Measurements from ENCODE around the gene AIFM2.
A peak's percentile ranks its signal among the peaks of the same experiment; 100 is the strongest.
"Not testable (repeated sequence)": the region's sequence is repeated elsewhere in the genome, so short reads cannot be mapped to it uniquely, and the experiment has no call there.

AIFM2 gene

GRCh38 chr10:70121281-70121949, 11.2 kb downstream of the AIFM2 start:
- DNase-seq (ENCODE audit: low spot score): no peak

- DNase-seq (ENCODE audit: low spot score): no peak
Observed at GRCh38 chr10:70120417-70120816, 12.2 kb downstream of the AIFM2 start.

GRCh38 chr10:70119623-70120022, 13.0 kb downstream of the AIFM2 start:
- DNase-seq (ENCODE audit: low spot score): no peak

- DNase-seq (ENCODE audit: low spot score): no peak
Observed at GRCh38 chr10:70119197-70119596, 13.4 kb downstream of the AIFM2 start.

DNA sequence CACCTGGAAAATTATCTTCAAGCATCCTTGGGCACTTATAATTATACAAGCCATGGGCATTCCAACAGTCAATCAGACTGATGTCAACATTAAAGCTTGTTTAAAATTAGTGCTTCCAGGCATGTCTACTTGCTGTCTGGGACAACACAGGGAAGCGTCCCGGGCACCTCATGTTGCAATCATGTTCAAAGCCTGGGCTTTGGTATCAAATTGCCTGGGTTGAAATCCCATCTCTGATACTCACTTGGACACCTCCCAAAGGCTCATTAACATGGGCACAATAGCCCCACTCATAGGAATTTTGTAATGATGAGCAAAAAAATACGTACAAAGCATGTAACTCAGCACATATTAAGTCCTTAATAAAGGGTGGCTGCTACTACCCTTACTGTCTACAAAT, 14.4 kb downstream of the AIFM2 start:
- DNase-seq (ENCODE audit: low spot score): no peak

- DNase-seq (ENCODE audit: low spot score): no peak
Observed at GRCh38 chr10:70117646-70118045, 15.0 kb downstream of the AIFM2 start.

- DNase-seq (ENCODE audit: low spot score): peak; percentile 17
Observed at GRCh38 chr10:70115948-70116682, 16.5 kb downstream of the AIFM2 start.

GRCh38 chr10:70114902-70115301, 17.7 kb downstream of the AIFM2 start:
- DNase-seq (ENCODE audit: low spot score): no peak

- DNase-seq (ENCODE audit: low spot score): no peak
Observed at GRCh38 chr10:70112071-70112470, 20.6 kb downstream of the AIFM2 start.

DNA sequence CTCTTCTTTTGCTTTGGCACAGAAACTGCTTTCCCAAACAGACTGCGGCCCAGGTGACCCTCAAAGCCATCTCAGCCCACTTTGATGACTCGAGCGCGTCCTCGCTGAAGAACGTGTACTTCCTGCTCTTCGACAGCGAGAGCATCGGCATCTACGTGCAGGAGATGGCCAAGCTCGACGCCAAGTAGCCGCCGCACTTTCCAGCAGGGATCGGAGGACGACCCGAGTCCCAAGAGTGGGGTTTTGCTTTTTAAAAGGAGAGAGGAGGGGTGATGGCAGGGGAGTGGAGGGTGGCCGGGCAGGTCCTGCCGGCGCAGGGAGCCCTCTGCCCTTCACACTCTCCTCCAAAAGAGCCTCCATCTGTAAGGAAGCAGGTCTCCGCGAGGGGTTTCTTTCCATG, 21.1 kb downstream of the AIFM2 start:
- no peak for DNase-seq (ENCODE audit: low spot score)

DNA sequence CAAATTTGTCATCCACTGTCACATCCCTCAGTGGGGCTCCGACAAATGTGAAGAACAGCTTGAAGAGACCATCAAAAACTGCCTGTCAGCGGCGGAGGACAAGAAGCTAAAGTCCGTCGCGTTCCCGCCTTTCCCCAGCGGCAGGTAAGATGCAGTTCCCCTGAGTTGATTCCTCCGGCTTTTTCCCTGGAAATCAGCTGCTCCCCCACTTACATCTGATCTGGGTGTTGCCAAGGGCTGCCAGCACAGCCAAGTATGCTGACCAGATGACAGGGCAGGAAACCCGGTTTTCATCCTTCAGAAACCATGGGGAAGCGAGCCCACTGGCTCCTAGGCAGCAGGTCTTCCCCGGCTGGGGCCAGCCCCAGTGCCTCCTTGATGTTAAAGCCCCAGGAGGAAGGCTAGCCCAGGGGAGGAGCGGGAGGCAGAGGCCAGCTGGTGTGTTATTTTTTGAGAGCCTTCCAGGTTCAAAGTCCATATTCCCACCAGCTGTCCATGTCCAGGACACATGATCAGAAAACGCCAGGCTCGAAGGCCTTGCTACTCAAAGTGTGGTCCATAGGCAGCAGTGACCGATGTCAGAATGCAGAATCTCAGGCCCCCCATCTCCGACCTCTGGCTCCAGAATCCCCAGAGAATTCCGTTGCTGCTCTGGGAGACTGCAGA, 23.4 kb downstream of the AIFM2 start:
- no peak for DNase-seq (ENCODE audit: low spot score)

GRCh38 chr10:70106958-70107791, 25.4 kb downstream of the AIFM2 start:
- no peak for DNase-seq (ENCODE audit: low spot score)

GRCh38 chr10:70101668-70102067, 31.0 kb downstream of the AIFM2 start:
- no peak for DNase-seq (ENCODE audit: low spot score)

DNA sequence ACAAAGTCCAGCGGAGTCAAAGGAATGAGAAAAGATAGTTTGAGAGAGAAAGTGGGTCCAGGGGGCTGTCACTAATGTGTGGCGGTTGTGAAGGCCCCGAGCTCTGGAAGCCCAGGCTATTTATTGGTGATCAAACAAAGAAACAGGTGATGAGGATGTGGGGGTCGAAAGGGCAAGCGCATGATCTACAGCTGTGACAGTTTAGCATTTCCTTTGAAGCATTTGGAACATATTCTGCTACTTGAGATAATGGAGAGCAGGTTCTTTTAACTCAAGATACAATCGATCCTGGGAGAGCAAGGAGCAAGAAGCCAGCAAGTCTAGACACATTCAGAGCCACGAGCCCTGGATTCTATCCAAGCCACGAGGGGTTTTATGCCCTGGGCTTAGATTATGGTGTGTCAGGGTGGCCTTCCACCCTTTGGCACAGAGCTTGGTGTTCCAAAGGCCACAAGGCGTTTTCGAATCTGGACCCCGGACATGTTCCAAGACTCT, 31.5 kb downstream of the AIFM2 start:
- not testable (repeated sequence) for DNase-seq (ENCODE audit: low spot score)

GRCh38 chr10:70098271-70098670, 34.4 kb downstream of the AIFM2 start:
- no peak for DNase-seq (ENCODE audit: low spot score)

DNA sequence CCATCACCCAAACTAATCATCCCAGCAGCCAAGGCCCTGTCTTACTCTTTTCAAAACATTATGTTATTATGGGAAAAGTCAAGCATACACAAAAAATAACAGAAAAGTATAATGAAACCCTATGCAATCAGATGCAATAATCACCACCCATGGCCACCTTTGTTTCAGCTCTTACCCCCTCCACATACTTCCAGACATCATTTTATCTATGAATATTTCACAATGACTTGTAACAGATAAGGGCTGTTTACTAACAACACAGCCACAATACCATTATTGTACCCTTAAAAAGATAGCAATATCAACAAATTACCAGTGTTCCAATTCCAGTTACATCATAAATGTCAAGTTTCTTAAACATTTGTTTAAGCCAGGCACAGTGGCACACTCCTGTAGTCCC, 35.2 kb downstream of the AIFM2 start:
- no peak for DNase-seq (ENCODE audit: low spot score)

- no peak for DNase-seq (ENCODE audit: low spot score)
Observed at GRCh38 chr10:70096705-70097420, 35.8 kb downstream of the AIFM2 start.

DNA sequence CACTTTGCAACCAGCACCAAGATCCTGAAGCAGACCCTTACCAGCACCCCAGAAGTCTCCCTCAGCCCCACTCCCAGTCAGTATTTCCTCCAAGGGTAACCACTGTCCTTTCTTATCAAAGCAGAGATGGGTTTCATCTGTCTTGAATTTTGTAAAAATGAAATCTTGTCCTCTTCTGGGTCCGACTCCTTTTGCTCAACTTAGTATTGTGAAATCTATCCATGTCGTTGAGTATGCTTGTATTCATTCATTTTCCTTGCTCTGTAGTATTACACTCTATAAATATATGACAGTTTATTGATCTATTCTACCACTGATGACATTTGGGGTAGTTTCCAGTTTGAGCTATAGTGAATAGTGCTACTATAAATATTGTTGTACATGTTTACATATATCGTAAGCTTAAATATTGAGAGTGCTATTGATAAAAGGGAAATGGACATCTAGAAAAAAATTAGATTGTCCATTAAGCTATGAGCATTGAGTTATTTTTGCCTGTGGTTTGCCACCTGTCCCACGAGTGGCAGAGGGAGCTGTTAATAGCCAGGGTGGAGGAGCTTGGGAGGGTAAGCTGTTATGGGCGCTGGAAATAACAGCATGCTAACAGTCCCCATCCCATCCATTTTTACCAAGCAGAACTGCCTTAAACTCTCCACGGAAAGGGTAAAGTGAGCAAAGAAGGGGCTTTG, 36.5 kb downstream of the AIFM2 start:
- no peak for DNase-seq (ENCODE audit: low spot score)

GRCh38 chr10:70094250-70094649, 38.4 kb downstream of the AIFM2 start:
- DNase-seq (ENCODE audit: low spot score): no peak

- DNase-seq (ENCODE audit: low spot score): no peak
Observed at GRCh38 chr10:70093335-70093944, 39.2 kb downstream of the AIFM2 start.

- DNase-seq (ENCODE audit: low spot score): no peak
Observed at GRCh38 chr10:70092389-70092718, 40.3 kb downstream of the AIFM2 start.
